Measurements from ENCODE around the gene INS.

Gene INS

GRCh38 chr11:2200957-2201519 lies 40.0 kb upstream of the INS start:
- H3K27me3 ChIP-seq (ENCODE audit: insufficient read depth, poor library complexity, severe bottlenecking), result no peaks in the 10 kb centered on the region
- H3K4me3 ChIP-seq (replicated peaks; ENCODE audit: insufficient read depth, low read length), result no peak overlapping the region
- DNase-seq (ENCODE audit: low read depth in 1 of 2, low spot score in 1 of 2), result no peak
- no peak overlapping the region for H3K27ac ChIP-seq (replicated peaks)
- TF ChIP-seq CTCF (IDR thresholded peaks at IDR 0.05; ENCODE audit: insufficient read depth, low read length) (no peak), SPI1 (IDR thresholded peaks at IDR 0.05; ENCODE audit: borderline replicate concordance, low read depth) (no peak), POLR2AphosphoS5 (IDR thresholded peaks at IDR 0.05; ENCODE audit: low read depth) (no peak), REST (IDR thresholded peaks at IDR 0.05; ENCODE audit: insufficient replicate concordance, low read depth) (no peak), GABPA (IDR thresholded peaks at IDR 0.05; ENCODE audit: low read depth) (no peak)

- Histone ChIP-seq H3K4me3 (replicated peaks; ENCODE audit: insufficient read depth, low read length) (no peak overlapping the region), H3K27me3 (ENCODE audit: insufficient read depth, poor library complexity, severe bottlenecking) (no peaks in the 10 kb centered on the region), H3K27ac (replicated peaks) (no peak overlapping the region)
- no peak for DNase-seq (ENCODE audit: low read depth in 1 of 2, low spot score in 1 of 2)
- TF ChIP-seq REST (IDR thresholded peaks at IDR 0.05; ENCODE audit: insufficient replicate concordance, low read depth) (no peak), GABPA (IDR thresholded peaks at IDR 0.05; ENCODE audit: low read depth) (no peak), CTCF (IDR thresholded peaks at IDR 0.05; ENCODE audit: insufficient read depth, low read length) (no peak), SPI1 (IDR thresholded peaks at IDR 0.05; ENCODE audit: borderline replicate concordance, low read depth) (no peak), POLR2AphosphoS5 (IDR thresholded peaks at IDR 0.05; ENCODE audit: low read depth) (no peak)
Measured at GRCh38 chr11:2200536-2200935, 39.5 kb upstream of the INS start.

GRCh38 chr11:2199466-2200341 lies 38.7 kb upstream of the INS start:
- no peaks in the 10 kb centered on the region for H3K27me3 ChIP-seq (ENCODE audit: insufficient read depth, poor library complexity, severe bottlenecking)
- TF ChIP-seq GABPA (IDR thresholded peaks at IDR 0.05; ENCODE audit: low read depth), result no peak
- no peak for TF ChIP-seq SPI1 (IDR thresholded peaks at IDR 0.05; ENCODE audit: borderline replicate concordance, low read depth)
- no peak for TF ChIP-seq POLR2AphosphoS5 (IDR thresholded peaks at IDR 0.05; ENCODE audit: low read depth)
- TF ChIP-seq CTCF (IDR thresholded peaks at IDR 0.05; ENCODE audit: insufficient read depth, low read length), result no peak
- no peak for TF ChIP-seq REST (IDR thresholded peaks at IDR 0.05; ENCODE audit: insufficient replicate concordance, low read depth)
- no peak overlapping the region for H3K4me3 ChIP-seq (replicated peaks; ENCODE audit: insufficient read depth, low read length)
- DNase-seq (ENCODE audit: low read depth in 1 of 2, low spot score in 1 of 2), result no peak
- H3K27ac ChIP-seq (replicated peaks), result no peak overlapping the region
